Stimulated activated effector memory CD8-positive, alpha-beta T cell treated with anti-CD3 and anti-CD28 coated beads, Interleukin-12 subunit alpha, Interleukin-12 subunit beta, amount 100 ng/mL, for 72 hours (primary cell): ENCODE results near the gene CDK8.
"Not testable (repeated sequence)": the region's sequence is repeated elsewhere in the genome, so short reads cannot be mapped to it uniquely, and the experiment has no call there.

Source experiments
- ATAC-seq: fragments of 150-1000 bp; cut with Tn5 transposase; 2 replicates; pipeline ENCODE4 v1.10.0; 2021
- DNase-seq, 2 donors: peaks; one replicate each; pipeline ENCODE4 v3.0.0; 2021 to 2022; ENCODE audit warnings: low spot score in 2 of 2
- H3K27ac Mint-ChIP-seq: one replicate; pipeline ENCODE4 v1.8.0; 2022; ENCODE audit warnings: mild to moderate bottlenecking, mixed read lengths
- H3K36me3 Mint-ChIP-seq: one replicate; pipeline ENCODE4 v1.8.0; 2022; ENCODE audit warnings: mild to moderate bottlenecking, mixed read lengths
- H3K4me1 Mint-ChIP-seq: one replicate; pipeline ENCODE4 v1.8.0; 2022; ENCODE audit warnings: mixed read lengths
- H3K4me3 Mint-ChIP-seq: one replicate; pipeline ENCODE4 v1.8.0; 2022; ENCODE audit warnings: mild to moderate bottlenecking, mixed read lengths
- H3K9me3 Mint-ChIP-seq: one replicate; pipeline ENCODE4 v1.8.0; 2022; ENCODE audit warnings: mixed read lengths

The CDK8 gene

GRCh38 chr13:26272621-26273020 lies 18.7 kb downstream of the CDK8 start:
- Mint-ChIP-seq H3K9me3 (no peaks in the 10 kb centered on the region), H3K4me1 (peaks cover 25% of the 10 kb centered on the region), H3K27ac (no peak overlapping the region), H3K4me3 (no peak overlapping the region), H3K36me3 (no peaks in the 10 kb centered on the region)
- ATAC-seq: no peak
- no peak for DNase-seq

- H3K4me3 Mint-ChIP-seq: no peak overlapping the region
- H3K36me3 Mint-ChIP-seq: no peaks in the 10 kb centered on the region
- DNase-seq: no peak
- H3K27ac Mint-ChIP-seq: no peak overlapping the region
- peaks cover 19% of the 10 kb centered on the region for H3K4me1 Mint-ChIP-seq
- H3K9me3 Mint-ChIP-seq: peaks cover 3% of the 10 kb centered on the region
- ATAC-seq: peak; percentile 85
These were observed 26.4 kb downstream of the CDK8 start for GRCh38 chr13:26280295-26280694.

GRCh38 chr13:26280822-26281221 lies 26.9 kb downstream of the CDK8 start:
- Mint-ChIP-seq H3K9me3 (peaks cover 3% of the 10 kb centered on the region), H3K36me3 (no peaks in the 10 kb centered on the region), H3K4me1 (peaks cover 19% of the 10 kb centered on the region), H3K4me3 (no peak overlapping the region), H3K27ac (no peak overlapping the region)
- ATAC-seq (no peak), DNase-seq (no peak)

DNA sequence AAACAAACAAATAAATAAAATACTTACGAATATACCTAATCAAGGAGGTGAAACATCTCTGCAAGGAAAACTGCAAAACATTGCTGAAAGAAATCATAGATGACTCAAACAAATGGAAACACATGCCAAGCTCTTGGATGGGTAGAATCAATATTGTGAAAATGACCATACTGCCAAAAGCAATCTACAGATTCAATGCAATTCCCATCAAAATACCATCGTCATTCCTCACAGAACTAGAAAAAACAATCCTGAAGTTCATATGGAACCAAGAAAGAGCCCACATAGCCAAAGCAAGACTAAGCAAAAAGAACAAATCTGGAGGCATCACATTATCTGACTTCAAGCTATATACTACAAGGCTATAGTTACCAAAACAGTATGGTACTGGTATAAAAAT lies 32.0 kb downstream of the CDK8 start:
- not testable (repeated sequence) for H3K4me1 Mint-ChIP-seq, H3K27ac Mint-ChIP-seq, H3K9me3 Mint-ChIP-seq, H3K4me3 Mint-ChIP-seq, H3K36me3 Mint-ChIP-seq, ATAC-seq, DNase-seq

GRCh38 chr13:26288838-26289237 lies 34.9 kb downstream of the CDK8 start:
- H3K4me1 Mint-ChIP-seq, H3K4me3 Mint-ChIP-seq, H3K36me3 Mint-ChIP-seq, H3K27ac Mint-ChIP-seq, ATAC-seq, DNase-seq, H3K9me3 Mint-ChIP-seq: not testable (repeated sequence)

DNA sequence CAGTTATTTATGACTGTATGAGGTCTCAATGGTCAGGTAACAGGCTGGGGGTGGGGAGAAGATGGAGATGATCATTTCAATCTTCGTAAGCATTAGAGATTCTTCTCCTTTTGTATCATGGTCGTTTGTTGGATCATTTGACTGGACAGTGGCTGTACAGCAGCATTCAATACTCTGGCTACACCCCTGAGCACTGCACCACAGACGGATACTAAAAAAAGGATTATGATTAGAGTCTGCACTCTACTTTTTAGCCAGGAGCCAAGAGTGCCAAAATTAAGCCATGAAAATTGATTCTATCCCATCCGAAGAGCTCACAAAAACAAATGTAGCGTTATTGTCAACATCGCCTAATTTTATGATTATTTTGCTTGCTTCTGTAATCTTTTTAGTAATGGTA lies 41.9 kb downstream of the CDK8 start:
- no peak overlapping the region for H3K27ac Mint-ChIP-seq
- DNase-seq: no peak
- H3K4me1 Mint-ChIP-seq: peaks cover 38% of the 10 kb centered on the region
- no peaks in the 10 kb centered on the region for H3K36me3 Mint-ChIP-seq
- no peak for ATAC-seq
- no peak overlapping the region for H3K4me3 Mint-ChIP-seq
- no peaks in the 10 kb centered on the region for H3K9me3 Mint-ChIP-seq

DNA sequence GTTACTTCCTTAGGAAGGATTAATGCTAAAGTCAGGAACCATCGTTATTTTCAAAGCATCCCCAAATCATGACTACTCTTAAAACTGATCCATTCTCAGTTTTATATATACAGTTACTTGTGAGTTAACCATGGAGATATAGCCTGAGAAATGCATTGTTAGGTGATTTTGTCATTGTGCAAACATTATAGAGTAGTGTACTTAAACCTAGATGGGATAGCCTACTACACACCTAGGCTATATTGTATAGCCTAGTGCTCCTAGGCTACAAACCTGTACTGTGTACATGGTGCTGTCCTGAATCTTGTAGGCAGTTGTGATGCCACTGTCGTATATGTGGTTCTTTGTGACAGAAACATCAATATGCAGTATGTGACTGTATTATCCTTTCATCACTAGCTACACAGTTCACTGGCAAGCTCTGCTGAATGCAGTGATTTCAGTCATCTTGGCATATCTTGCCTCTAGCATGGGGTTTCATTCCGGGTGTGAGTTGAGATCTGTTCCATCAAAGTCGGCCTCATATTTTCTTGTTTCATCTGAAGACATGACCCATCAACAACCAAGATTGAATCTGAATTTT lies 45.3 kb downstream of the CDK8 start:
- Mint-ChIP-seq H3K4me1 (peaks cover 43% of the 10 kb centered on the region), H3K36me3 (no peaks in the 10 kb centered on the region), H3K9me3 (no peaks in the 10 kb centered on the region), H3K4me3 (no peak overlapping the region), H3K27ac (no peak overlapping the region)
- DNase-seq (no peak), ATAC-seq (no peak)

- ATAC-seq (peak; percentile 67), DNase-seq (no peak)
- Mint-ChIP-seq H3K36me3 (no peaks in the 10 kb centered on the region), H3K9me3 (no peaks in the 10 kb centered on the region), H3K27ac (no peak overlapping the region), H3K4me3 (no peak overlapping the region), H3K4me1 (peaks cover 39% of the 10 kb centered on the region)
These were observed 46.2 kb downstream of the CDK8 start for GRCh38 chr13:26300140-26300539.

GRCh38 chr13:26305676-26306075 lies 51.7 kb downstream of the CDK8 start:
- no peak overlapping the region for H3K4me3 Mint-ChIP-seq
- ATAC-seq: no peak
- no peaks in the 10 kb centered on the region for H3K36me3 Mint-ChIP-seq
- H3K27ac Mint-ChIP-seq: no peak overlapping the region
- H3K9me3 Mint-ChIP-seq: no peaks in the 10 kb centered on the region
- DNase-seq: no peak
- peaks cover 50% of the 10 kb centered on the region for H3K4me1 Mint-ChIP-seq

DNA sequence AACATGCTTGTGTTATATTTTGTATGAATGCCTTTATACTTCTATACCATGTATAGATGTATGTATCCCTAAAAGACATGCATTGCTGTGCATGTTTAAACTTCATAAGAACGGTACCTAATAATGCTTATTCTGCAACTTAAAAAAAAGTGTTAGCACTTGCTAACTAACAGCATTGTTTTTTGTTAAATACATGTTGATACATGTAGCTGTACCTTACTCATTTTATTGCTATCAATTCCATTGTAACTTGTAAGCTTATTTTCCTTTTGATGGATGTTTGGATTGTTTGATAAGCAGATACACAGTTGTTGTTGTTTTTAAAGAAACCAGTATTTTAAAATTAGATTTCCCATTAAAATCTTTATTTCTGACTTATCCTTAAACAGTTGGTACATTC lies 53.8 kb downstream of the CDK8 start:
- H3K27ac Mint-ChIP-seq: no peak overlapping the region
- no peaks in the 10 kb centered on the region for H3K36me3 Mint-ChIP-seq
- peaks cover 49% of the 10 kb centered on the region for H3K4me1 Mint-ChIP-seq
- H3K9me3 Mint-ChIP-seq: no peaks in the 10 kb centered on the region
- no peak overlapping the region for H3K4me3 Mint-ChIP-seq
- no peak for ATAC-seq
- DNase-seq: no peak

GRCh38 chr13:26308250-26308649 lies 54.3 kb downstream of the CDK8 start:
- H3K27ac Mint-ChIP-seq: no peak overlapping the region
- DNase-seq (no peak), ATAC-seq (no peak)
- no peaks in the 10 kb centered on the region for H3K36me3 Mint-ChIP-seq
- peaks cover 55% of the 10 kb centered on the region for H3K4me1 Mint-ChIP-seq
- no peaks in the 10 kb centered on the region for H3K9me3 Mint-ChIP-seq
- H3K4me3 Mint-ChIP-seq: no peak overlapping the region

DNA sequence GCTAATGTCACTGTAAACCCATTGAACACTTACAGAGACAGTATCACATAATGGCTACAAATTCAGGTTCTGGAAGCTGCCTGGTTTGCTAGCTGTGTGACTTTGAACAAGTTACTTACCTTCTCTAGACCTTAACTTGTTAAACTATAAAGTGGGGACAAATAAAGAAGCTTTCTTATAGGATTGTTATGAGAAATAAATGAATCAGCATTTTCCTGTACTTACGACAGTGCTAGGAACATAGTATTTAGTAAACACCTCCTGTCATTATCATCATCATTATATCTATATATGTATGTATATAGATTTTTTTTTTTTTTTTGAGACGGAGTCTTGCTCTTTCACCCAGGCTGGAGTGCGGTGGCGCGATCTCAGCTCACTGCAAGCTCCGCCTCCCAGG lies 54.9 kb downstream of the CDK8 start:
- H3K27ac Mint-ChIP-seq: no peak overlapping the region
- peaks cover 61% of the 10 kb centered on the region for H3K4me1 Mint-ChIP-seq
- ATAC-seq (no peak), DNase-seq (no peak)
- no peak overlapping the region for H3K4me3 Mint-ChIP-seq
- no peaks in the 10 kb centered on the region for H3K36me3 Mint-ChIP-seq
- H3K9me3 Mint-ChIP-seq: no peaks in the 10 kb centered on the region

DNA sequence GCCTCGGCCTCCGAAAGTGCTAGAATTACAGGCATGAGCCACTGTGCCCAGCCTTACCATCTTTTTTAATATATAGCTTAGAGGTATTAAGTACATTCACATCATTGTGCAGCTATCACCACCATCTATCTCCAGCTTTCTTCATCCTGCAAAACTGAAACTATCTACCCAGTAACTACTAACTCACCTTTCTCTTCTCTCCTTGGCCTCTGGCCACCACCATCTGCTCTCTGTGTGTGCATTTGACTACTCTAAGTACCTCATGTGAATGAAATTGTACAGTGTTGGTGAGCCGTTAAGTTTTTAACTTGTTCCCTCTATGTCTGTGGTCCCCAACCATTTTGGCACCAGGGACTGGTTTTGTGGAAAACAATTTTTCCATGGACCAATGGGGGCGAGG lies 56.1 kb downstream of the CDK8 start:
- H3K27ac Mint-ChIP-seq: no peak overlapping the region
- no peaks in the 10 kb centered on the region for H3K36me3 Mint-ChIP-seq
- H3K4me1 Mint-ChIP-seq: peaks cover 56% of the 10 kb centered on the region
- ATAC-seq (no peak), DNase-seq (no peak)
- H3K4me3 Mint-ChIP-seq: no peak overlapping the region
- H3K9me3 Mint-ChIP-seq: no peaks in the 10 kb centered on the region

GRCh38 chr13:26310470-26310869 lies 56.5 kb downstream of the CDK8 start:
- Mint-ChIP-seq H3K4me3 (no peak overlapping the region), H3K27ac (no peak overlapping the region), H3K9me3 (no peaks in the 10 kb centered on the region), H3K4me1 (peaks cover 52% of the 10 kb centered on the region), H3K36me3 (no peaks in the 10 kb centered on the region)
- ATAC-seq (no peak), DNase-seq (no peak)

GRCh38 chr13:26312019-26312418 lies 58.1 kb downstream of the CDK8 start:
- ATAC-seq, H3K36me3 Mint-ChIP-seq, H3K9me3 Mint-ChIP-seq, H3K4me3 Mint-ChIP-seq, DNase-seq, H3K27ac Mint-ChIP-seq: not testable (repeated sequence)
- peaks cover 52% of the 10 kb centered on the region for H3K4me1 Mint-ChIP-seq

- not testable (repeated sequence) for H3K9me3 Mint-ChIP-seq, H3K36me3 Mint-ChIP-seq, ATAC-seq, H3K4me3 Mint-ChIP-seq, DNase-seq, H3K27ac Mint-ChIP-seq
- H3K4me1 Mint-ChIP-seq: peaks cover 35% of the 10 kb centered on the region
These were observed 62.2 kb downstream of the CDK8 start for GRCh38 chr13:26316095-26316494.

GRCh38 chr13:26320766-26321165 lies 66.8 kb downstream of the CDK8 start:
- peaks cover 48% of the 10 kb centered on the region for H3K4me1 Mint-ChIP-seq

More at GRCh38 chr13:26320766-26321165, 66.8 kb downstream of the CDK8 start:
- ATAC-seq (no peak), DNase-seq (no peak)
- H3K36me3 Mint-ChIP-seq: no peaks in the 10 kb centered on the region
- no peaks in the 10 kb centered on the region for H3K9me3 Mint-ChIP-seq
- no peak overlapping the region for H3K27ac Mint-ChIP-seq
- no peak overlapping the region for H3K4me3 Mint-ChIP-seq
